A673 (cell line): ENCODE results near the gene PRRT2.

Source experiments
- CTCF ChIP-seq: fragments of 300-800, 200-600 bp; sonication (generic); conservative IDR thresholded peaks from 2 replicates; pipeline ENCODE4 v1.5.1; 2017; ENCODE audit warnings: low read depth, mild to moderate bottlenecking, antibody characterized with exemption, low read length, moderate library complexity, mixed read lengths
- EZH2 ChIP-seq: fragments of 200-600 bp; sonication (generic); IDR thresholded peaks from 2 replicates; pipeline ENCODE4 v1.6.1; 2017; ENCODE audit warnings: borderline replicate concordance, low read depth, mild to moderate bottlenecking, mixed read lengths, antibody characterized with exemption, low read length; ENCODE audit not compliant: poor library complexity, severe bottlenecking

DNA sequence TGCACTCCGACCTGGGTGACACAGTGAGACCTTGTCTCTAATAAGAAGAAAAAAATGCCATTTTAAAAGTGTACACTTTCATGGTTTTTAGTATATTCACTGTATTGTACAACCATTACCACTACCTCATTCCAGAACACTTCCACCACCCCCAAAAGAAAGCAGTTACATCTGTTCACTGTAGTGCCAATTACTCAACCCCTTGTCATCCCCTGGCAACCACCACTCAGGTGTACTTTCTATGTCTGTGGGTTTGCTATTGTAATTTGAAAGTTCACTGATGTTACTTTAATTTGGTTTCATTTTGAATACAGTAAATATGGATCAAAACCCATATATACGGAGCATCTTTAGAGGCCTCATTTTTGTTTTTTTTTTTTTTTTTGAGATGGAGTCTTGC, 27.8 kb upstream of the PRRT2 start:
- TF ChIP-seq CTCF (no peak), EZH2 (no peak)
